HG03342 (cell line): ENCODE data around the gene TSHZ2.
"Not testable (repeated sequence)": the region's sequence is repeated elsewhere in the genome, so short reads cannot be mapped to it uniquely, and the experiment has no call there.

Experiments used
- ATAC-seq: cut with Tn5 transposase; IDR thresholded peaks from one replicate; pipeline ENCODE4 v1.9.1; 2021; ENCODE audit warnings: mild to moderate bottlenecking, moderate library complexity; ENCODE audit not compliant: unreplicated experiment

The TSHZ2 gene

DNA sequence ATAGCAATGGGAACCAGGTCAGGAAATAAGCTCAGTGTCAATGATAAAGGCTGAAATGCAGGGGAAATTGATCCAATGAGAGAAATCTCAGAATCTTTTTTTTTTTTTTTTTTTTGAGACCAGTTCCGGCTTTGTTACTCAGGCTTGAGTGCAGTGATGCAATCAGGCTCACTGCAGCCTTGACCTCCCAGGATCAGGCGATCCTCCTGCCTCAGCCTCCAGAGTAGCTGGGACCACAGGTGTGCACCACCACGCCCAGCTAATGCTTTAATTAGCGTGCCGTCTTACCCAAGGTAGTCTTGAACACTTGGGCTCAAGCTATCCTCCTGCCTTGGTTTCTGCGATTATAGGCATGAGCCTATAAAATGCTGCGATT is 325.0 kb downstream of the TSHZ2 start:
- no peak for ATAC-seq

DNA sequence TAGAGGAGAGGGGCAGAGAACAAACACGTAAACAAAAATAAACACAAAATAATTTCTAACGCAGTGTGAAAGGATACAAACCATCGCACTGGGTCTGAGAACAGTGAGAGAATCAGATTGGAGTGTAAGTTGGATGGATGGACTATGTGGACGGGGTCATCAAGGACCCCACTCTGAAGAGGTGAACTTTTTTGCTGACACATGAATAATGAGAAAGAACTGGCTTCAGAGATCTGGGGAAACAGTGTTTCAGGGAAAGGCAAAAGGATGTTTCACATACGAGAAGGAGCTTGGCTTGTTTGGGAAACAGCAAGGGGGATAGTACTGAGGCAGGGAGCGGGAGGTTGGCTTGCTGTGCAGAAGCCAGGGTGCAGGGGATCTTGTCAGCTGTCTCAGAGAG is 326.1 kb downstream of the TSHZ2 start:
- ATAC-seq: no peak

DNA sequence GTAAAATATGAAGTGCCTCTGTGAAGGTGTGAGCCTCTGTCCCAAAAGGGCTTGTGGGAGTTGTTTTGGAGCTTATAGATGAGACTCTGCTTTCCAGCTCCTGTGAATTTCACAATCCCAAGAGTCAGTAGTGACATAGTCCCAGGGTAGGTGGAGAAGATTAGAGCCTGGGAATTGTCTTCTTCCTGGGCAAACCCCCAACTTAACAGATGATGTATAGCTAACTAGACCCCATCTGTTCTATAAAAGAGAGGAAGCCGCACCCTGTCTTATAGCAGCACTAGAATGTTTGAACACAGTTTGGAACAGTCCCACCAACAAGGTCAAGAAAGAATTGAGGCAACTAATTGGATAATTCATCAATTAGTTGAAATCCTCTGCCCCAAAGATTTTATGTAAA is 326.8 kb downstream of the TSHZ2 start:
- no peak for ATAC-seq

DNA sequence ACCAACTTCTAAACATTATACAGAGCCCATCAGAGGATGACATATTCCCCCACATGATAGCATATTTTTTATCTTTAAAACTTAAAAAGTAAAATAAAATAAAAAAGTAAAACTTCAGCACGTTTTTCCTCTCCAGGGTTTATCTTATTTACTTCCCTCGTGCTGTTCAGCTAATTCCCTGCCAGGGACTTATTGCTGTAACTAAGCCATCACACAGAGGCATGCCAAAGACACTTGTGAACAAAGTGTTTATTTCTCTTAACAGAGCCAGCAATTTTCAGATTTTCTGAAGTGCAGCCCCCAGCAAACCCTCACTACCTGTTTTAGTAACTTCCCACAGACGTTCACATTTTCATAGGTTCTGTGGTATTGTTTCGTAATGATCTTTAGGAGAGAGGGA is 327.7 kb downstream of the TSHZ2 start:
- ATAC-seq: no peak

DNA sequence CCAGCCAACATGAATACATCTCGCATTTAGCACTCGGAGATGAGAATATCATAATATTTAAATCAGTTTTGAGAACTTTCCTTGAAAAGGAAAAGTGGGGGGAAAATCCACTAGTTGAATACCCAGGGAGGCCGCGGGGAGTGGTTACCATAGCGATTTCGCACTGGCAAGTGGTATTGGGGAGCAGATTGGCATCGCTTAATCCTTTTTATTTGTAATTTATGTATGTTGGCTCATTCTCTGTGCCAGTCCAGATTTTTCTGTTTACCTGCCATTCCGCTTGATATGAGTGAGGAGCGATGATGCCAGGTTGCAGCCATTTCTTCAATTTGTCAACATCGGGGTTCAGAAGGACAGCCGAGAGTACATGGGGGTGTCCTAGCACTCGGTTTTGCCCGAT is 329.7 kb downstream of the TSHZ2 start:
- no peak for ATAC-seq

DNA sequence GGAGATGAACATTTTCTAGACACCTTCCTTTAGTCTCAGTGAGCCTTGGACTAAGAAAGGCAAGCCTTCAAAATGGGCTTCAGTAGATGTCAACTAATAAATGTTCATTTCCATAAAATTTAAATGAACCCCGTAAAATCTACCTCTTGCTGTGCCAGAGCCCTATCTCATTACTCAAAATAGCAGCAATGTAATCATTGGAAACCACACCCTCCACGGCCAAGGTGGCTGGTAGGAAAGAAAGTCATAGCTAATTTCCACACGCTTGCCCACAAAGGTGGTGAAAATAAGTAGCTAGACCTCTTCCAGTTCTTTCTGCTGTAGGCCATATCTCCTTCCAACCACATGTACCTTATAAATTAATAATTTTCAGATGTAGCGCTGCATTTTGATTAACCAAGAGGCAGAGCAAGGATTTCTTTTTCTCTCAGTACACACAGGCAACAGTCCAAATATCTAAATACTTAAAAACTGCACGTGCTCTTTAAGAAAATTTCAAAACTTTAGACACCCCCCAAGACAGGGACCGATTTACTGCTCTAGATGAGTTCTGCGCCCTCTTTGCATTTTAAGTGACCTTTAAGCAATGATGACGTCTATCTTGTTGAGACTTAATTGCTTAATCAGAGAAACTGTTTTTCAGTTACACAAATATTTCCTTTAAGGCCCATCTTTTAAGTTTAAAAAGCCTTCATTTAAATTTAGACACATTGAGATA is 330.7 kb downstream of the TSHZ2 start:
- no peak for ATAC-seq

DNA sequence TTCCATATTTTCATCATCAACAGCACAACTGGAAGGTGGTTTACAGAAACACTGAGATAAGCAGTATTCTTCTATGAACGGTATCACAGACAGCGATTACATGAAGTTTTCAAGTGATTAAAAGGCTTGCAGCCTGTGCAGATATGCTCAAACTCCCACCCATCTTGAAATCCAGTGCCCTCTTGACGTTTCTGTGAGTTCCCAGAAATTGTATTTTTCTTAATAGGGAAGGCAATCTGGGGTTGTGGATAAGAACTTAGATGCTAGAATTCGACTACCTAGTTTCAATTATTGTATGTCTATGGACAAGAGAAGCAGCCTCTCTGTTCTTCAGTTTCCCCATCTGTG is 331.2 kb downstream of the TSHZ2 start:
- ATAC-seq: no peak

DNA sequence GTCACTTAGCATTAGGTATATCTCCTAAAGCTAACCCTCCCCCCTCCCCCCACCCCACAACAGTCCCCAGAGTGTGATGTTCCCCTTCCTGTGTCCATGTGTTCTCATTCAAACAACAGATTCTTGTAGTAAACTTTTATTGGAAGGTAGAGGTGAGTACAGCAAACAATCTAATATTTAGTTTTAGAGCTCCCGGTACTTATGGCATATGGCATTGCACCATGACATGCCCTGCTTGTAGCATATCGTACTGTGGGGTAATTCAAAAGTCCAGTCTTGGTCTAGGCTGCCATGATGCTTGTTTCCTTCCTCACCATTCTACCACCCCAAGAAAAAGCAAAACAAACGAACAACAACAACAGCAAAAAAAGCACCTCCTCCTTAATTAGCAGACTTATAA is 332.0 kb downstream of the TSHZ2 start:
- ATAC-seq: no peak

DNA sequence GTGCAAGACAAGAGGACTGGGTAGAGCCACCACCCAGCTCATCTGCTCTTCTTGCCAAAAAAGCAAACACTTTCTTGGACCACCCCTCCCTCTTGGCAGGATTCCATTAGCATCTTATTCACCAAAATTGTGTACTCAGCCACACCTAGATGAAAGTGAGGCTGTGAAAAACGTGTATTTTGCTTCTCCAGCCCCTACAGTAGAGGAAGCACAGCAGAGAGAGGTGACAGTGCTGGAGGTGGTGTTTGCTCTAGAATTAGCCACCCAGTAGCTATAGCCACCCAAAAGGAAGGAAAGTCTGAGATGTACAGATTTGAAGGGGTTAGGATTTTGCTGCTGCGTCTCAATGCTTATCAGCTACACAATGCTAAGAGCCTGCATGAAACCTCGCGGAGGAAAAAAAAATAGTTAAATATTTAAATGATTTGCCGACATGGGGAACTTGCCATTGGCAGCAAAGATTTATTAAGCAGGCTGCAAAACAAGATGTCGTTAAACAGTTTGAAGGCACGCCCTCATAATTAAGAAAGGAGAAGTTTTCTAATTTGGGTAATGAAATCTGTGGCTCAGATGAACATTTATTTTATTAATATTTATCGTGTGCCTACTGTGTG is 334.1 kb downstream of the TSHZ2 start:
- no peak for ATAC-seq

DNA sequence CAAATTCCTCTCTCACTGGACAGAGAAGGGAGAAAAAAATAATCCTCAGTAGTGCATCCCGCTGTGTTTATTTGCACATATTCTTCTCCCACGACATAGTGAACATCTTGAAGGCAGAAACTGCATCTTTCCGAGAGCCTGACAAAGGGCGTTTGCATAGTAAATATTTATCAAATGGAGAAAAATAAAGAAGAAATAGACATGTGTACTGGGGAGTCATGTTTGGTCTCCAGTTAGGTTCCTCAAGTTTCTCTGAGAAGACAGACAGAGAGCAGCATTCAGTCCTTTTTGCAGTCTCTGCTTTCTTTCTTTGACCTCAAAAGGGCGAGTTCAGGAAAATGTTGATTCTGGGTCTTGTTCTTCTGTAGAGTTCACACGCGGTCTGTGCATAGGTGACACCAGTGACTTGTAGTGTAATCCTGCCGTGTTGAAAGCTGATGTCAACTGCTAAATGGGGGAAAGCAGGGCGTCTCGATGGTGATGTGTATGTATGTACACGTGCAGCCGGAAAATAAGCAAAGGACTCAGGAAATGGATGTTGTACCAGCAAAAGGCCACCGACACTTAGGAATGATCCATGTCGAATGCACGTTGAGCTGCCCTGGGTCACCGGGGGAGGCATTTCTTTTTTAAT is 335.9 kb downstream of the TSHZ2 start:
- ATAC-seq: no peak

DNA sequence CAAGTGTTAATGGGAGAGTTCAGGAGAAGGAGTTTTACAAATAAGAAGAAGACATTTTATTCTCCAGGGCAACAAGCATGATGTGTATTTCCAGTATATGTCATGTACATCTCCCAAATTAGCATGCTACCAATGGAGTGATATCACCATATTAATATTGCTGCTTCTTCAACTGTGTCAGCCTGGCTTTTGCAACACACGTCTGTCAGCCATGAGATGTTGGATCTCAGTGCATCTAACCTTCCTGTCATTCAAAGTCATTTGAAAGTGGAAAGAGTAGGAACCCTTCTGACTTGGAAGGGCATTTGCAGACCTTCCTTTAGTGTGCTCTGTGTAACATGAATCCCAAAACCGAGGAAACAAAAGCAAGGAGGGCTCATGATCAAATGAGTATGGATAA is 337.4 kb downstream of the TSHZ2 start:
- no peak for ATAC-seq

DNA sequence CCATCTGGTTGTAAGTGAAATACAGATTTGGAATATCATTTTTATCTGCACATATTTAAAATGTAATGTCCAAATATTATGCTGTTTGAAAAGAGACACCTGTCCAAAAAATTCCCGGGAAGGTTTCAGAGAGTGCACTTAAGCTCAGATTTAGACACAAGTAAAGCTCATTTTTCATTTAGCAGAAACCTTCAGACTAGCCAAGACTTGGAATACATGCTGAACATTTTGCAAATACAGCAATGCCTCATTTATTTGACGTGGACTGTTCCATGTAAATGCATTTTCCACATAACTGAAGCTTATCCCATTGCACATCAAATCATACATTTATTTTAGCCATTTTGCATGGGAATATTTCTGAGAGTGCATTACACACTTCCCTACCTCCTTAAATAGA is 340.8 kb downstream of the TSHZ2 start:
- no peak for ATAC-seq

DNA sequence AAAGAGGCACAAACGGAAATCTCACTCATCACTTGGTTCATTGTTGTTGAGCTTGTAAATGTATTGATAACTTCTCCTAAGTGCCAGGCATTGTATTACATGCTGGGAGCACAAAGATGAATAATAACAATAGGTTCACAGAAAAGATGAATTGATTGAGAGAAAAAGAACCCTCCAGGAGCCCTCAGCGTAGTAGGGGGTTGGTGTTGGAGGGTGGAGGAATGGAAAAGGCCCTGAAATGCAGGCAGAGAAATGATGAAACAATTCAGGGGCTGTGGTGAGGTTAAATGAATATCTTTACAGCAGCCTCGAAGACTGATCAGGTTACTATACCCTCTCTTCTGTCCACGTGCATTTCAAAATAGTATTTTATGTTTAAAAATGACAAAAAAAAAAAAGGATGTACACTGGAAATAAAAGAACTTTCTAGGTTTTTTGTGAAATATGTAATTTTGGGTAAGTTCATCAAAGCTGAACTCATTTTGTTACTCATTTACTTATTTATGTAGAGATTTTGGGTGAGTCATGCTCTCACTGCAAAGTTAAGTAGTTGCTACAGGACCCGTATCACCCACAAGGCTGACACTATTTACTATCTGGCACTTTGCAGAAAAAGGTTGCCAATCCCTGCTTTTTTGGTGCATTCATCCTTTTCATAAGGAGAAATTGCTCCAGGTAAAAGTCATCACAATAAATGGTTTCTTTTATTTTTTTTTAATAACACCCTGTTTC is 344.2 kb downstream of the TSHZ2 start:
- ATAC-seq: no peak

DNA sequence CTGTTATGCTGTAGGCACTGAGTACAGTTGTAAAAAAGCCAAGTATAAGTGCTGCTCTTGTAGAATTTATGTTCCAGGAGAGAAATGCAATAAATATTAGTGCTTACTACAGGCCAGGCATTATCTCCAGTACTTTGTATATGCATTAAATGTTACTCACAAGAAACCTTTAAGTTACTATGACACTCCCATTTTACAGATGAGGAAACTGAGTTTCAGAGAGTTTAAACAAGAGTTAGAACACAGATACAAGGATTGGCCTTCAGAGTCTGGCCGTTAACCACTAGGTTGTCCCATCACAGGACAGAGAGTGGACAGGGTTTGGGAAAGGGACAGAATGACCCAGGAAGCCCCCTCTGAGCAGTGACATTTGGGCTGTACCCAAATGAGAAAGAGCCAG is 347.0 kb downstream of the TSHZ2 start:
- no peak for ATAC-seq

DNA sequence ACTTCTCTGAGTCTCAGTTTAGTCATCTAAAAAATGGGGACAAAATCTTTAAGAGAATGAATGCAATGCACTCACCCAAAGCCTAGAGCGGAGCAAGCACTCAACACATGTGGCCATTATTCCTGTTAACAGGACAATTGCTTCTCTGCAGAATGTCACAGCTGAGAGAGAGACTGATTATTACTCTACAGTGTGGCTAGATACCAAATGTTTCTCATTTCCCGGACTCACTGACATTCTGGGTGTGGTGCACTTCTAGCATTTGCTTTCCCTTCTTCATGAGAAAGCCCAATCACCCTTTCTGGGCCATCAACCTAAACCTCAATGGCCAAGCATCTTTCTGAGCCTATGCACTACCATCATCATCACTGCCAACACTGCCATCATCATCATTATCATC is 347.6 kb downstream of the TSHZ2 start:
- ATAC-seq: no peak

DNA sequence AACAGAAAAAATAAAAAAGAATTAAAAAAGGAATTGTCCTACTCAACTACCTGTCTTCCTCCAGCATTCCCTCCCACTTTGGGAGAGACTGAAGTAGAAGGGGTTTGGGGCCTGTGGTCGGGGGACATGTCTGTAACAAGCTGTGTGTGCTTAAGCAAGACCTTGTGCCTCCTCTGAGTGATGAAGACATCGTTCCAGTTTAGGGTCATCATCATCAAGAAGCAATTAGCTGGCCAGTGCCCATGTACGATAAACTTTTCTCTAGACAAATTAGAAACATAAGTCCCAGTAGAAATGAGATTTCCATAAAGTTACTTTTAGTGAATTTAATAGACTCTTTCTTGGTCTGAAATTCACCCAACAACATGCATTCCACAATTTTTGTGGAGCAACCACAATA is 348.5 kb downstream of the TSHZ2 start:
- ATAC-seq: no peak

DNA sequence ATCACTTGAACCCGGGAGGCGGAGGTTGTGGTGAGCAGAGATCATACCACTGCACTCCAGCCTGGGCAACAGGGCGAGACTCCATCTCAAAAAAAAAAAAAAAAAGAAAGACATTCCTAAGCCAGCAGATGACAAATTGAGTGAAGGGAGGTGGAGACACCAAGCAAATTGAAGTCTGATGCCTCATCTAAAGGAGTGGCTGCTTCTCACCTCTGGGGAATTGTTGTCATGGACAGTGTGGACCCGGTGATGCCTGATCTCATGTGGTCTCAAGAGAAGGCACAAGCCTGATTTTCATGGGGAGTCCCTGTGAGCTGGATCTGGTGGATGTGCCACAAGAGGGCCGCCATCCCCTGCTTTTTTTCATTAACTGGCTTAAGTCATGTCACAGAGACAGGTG is 349.4 kb downstream of the TSHZ2 start:
- ATAC-seq: no peak

DNA sequence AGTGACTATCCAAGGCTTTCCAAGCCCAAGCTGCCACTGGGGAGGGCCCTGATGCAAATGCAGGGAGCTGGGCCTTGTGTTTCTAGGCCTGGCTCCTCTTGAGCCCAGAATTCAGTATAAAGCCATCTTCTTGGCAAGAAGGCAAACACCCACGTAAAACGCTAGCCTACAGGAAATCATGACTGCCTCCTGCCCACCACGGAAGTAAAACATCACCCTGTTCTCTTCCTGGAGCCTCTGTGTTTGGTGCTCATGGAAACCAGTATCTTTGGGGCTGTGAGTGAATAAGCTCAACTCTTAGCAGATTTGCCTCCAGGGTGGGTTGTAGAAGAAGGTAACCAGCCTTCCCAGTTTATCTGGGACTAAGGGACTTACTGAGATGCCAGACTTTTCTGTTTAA is 350.5 kb downstream of the TSHZ2 start:
- ATAC-seq: no peak

DNA sequence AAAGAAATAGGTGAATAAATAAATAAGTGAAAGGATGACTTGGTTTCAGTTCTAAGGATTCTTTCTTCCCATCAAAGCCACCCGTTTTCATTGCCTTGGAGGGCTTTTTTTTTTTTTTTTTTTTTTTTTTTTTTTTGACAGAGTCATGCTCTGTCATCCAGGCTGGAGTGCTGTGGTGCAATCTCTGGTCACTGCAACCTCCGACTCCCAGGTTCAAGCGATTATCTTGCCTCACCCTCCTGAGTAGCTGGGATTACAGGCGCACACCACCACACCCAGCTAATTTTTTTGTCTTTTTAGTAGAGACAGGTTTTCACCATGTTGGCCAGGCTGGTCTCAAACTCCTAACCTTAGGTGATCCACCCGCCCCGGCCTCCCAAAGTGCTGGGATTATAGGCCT is 351.3 kb downstream of the TSHZ2 start:
- ATAC-seq: not testable (repeated sequence)

DNA sequence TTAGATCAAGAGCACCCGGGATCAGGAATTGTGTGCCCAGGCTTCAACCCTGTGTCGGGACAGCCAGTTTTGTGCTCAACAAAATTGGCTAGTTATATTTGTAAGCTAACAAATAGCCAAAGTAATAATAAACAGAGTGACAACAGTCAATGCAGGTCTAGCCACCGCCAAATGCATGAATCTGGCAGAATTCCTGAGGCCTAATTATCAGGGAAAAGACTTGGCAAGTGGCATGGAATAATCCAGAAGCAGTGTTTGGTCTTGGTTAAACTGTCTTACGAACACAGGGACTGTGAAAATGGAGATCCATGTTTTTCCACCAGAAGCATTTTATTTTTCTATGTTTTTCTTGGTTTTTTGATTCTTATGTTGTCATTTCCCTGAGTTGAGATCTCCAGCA is 352.7 kb downstream of the TSHZ2 start:
- no peak for ATAC-seq

DNA sequence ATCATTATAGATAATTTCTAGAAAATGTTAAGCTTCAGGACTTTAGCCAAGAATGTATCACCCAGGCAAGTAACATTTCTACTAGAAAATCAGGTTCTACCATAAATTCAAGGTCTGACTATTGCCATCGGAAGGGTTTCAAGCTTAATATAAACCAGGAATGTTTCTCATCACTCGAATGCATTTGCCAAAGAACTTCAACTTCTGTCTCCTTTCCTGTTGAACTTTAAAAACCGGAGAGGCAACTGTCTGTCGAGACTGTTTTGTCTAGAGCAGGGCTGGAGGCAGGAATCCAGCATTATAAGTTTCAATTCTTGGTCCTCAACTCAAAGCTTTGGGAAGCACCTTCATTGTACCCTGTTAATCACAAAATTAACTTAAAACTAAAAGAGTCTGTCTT is 356.8 kb downstream of the TSHZ2 start:
- ATAC-seq: no peak

DNA sequence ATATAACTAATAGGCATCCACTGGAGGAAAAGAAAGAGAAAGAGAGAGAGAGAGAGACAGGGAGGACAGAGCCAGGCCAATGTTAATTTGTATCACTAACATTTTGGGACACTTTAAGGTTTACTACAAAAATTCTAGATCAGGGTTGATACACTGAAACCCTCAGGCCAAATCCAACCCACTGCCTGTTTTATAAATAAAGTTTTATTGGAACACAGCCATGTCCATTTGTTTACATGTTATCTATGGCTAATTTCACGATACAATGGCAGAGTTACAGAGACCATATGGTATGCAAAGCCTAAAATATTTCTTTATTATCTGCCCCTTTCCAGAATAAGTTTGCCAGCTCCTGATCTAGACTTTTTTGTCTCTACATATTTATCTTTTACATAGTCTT is 357.6 kb downstream of the TSHZ2 start:
- no peak for ATAC-seq
